CD4-positive, alpha-beta memory T cell (primary cell): ENCODE results near the gene PTPN11. TPM values are rescaled to one million over a fixed set of nuclear protein-coding genes. Genes with fewer than 3 reads are reported as not detected.

Experiments
- CTCF ChIA-PET: fragments of 350-600 bp; sonication (Branson Sonifier 250); formaldehyde crosslinking; loops from one replicate; lab custom pipeline; 2021; ENCODE audit warnings: inconsistent platforms; ENCODE audit not compliant: partially characterized antibody; lab: Charles Lee
- POLR2A ChIA-PET: fragments of 350-600 bp; sonication (Branson Sonifier 250); formaldehyde crosslinking; loops from one replicate; lab custom pipeline; 2021; ENCODE audit not compliant: partially characterized antibody; lab: Charles Lee
- DNase-seq, 5 donors: peaks; one replicate each; pipeline versions ENCODE4 v3.0.0 to v3.0.0-alpha.2; 2020 to 2022; ENCODE audit warnings: mixed read lengths in 1 of 5
- H3K27ac ChIP-seq: one replicate; pipeline ENCODE4 v1.7.0; 2013; ENCODE audit warnings: low read depth, low read length
- H3K27me3 ChIP-seq: 2 replicates; pipeline ENCODE4 v1.7.0; 2013; ENCODE audit warnings: mild to moderate bottlenecking, low read length, moderate library complexity; ENCODE audit not compliant: insufficient read depth
- H3K36me3 ChIP-seq: 2 replicates; pipeline ENCODE4 v1.7.0; 2013; ENCODE audit warnings: mild to moderate bottlenecking, low read length, moderate library complexity; ENCODE audit not compliant: insufficient read depth
- H3K4me1 ChIP-seq: 2 replicates; pipeline ENCODE4 v1.7.0; 2013; ENCODE audit warnings: mild to moderate bottlenecking, low read length, moderate library complexity; ENCODE audit not compliant: insufficient read depth
- H3K4me3 ChIP-seq, 2 donors: one replicate each; pipeline ENCODE4 v1.7.0; 2013; ENCODE audit warnings: low read length in 2 of 2, mild to moderate bottlenecking in 1 of 2
- H3K9me3 ChIP-seq, 2 donors: one replicate each; pipeline ENCODE4 v1.7.0; 2013; ENCODE audit warnings: low read length in 2 of 2, control low read depth in 1 of 2; ENCODE audit not compliant: control insufficient read depth in 1 of 2
- H3K27ac Mint-ChIP-seq, 7 donors: one replicate each; pipeline ENCODE4 v1.8.0; 2020 to 2021; ENCODE audit warnings: mixed read lengths in 7 of 7, mild to moderate bottlenecking in 6 of 7, inconsistent platforms in 3 of 7, moderate library complexity in 3 of 7
- H3K27me3 Mint-ChIP-seq, 2 donors: one replicate each; pipeline ENCODE4 v1.8.0; 2020 to 2021; ENCODE audit warnings: mixed read lengths in 2 of 2
- H3K36me3 Mint-ChIP-seq, 2 donors: one replicate each; pipeline ENCODE4 v1.8.0; 2020 to 2021; ENCODE audit warnings: mixed read lengths in 2 of 2, inconsistent platforms in 1 of 2, mild to moderate bottlenecking in 1 of 2
- H3K4me1 Mint-ChIP-seq, 4 donors: one replicate each; pipeline ENCODE4 v1.8.0; 2020 to 2021; ENCODE audit warnings: mixed read lengths in 4 of 4, mild to moderate bottlenecking in 1 of 4
- H3K4me3 Mint-ChIP-seq, 8 donors: one replicate each; pipeline ENCODE4 v1.8.0; 2020 to 2021; ENCODE audit warnings: mixed read lengths in 8 of 8, mild to moderate bottlenecking in 7 of 8, moderate library complexity in 6 of 8, inconsistent platforms in 3 of 8
- H3K9me3 Mint-ChIP-seq, 8 donors: one replicate each; pipeline ENCODE4 v1.8.0; 2020 to 2021; ENCODE audit warnings: mixed read lengths in 8 of 8, mild to moderate bottlenecking in 5 of 8, inconsistent platforms in 3 of 8, moderate library complexity in 1 of 8
- intact Hi-C: fragments of 100-400 bp; cut with micrococcal nuclease; formaldehyde crosslinking; loops from one replicate; pipeline ENCODE4 v1.15.1; 2023
- polyA plus RNA-seq, 2 donors: library from polyadenylated mRNA; unstranded; fragments of 300-500 nt; fragmentation: Illumina TruSeq; gene quantifications; one replicate each; pipeline ENCODE4 v1.2.3, GENCODE V29; 2021
- total RNA-seq, 2 experiments: library from RNA; stranded (reverse); gene quantifications; one replicate each; pipeline ENCODE4 v1.2.3, GENCODE V29; 2021

The PTPN11 gene
- total and polyA plus RNA-seq, 4 experiments from 2014 or later, result 45.3 to 72.2 (median 52.4) TPM

DNA sequence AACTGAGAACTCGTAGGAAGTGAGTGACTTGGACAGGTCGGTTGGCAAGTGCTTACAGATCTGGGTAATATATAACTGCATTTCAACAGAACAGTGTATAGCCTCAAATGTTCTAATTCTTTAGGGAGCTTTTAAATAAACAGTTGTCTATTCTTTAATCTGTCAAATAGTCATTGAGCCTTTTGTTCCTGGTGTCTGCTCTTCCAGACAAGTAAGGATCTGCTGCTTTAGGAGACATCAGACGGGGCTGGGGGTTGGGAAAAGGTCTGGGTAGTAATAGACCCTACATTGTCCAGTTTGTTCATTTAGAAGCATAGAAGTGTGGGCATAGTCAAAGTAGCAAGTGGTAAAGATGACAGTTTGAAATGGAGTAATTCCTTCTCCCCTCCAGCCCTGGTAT is 2.0 kb downstream of the PTPN11 start:
- Mint-ChIP-seq H3K27ac (peak overlapping the region in 6 of 7 donors; percentile 21 to 100 (median 68)), H3K4me1 (peaks cover 37 to 63% (median 49%) of the 10 kb centered on the region in 4 donors), H3K36me3 (peaks cover 0 to 15% of the 10 kb centered on the region in 2 donors), H3K27me3 (peaks cover 0 to 3% of the 10 kb centered on the region in 2 donors), H3K9me3 (peaks cover 0 to 2% (median 0%) of the 10 kb centered on the region in 8 donors), H3K4me3 (peak overlapping the region; percentile 53 to 97 (median 64))
- Histone ChIP-seq H3K4me3 (no peak overlapping the region), H3K36me3 (no peaks in the 10 kb centered on the region), H3K27me3 (no peaks in the 10 kb centered on the region), H3K4me1 (peaks cover 63% of the 10 kb centered on the region), H3K9me3 (no peaks in the 10 kb centered on the region), H3K27ac (no peak overlapping the region)
- ChIA-PET POLR2A (no interaction called here), CTCF (interaction anchor here (0.5 kb wide), 1 partner anchor 314 kb away, joined by 3 read pairs; no protein-coding TSS in a partner anchor)
- intact Hi-C loops, result no loop called here
- DNase-seq, result no peak

DNA sequence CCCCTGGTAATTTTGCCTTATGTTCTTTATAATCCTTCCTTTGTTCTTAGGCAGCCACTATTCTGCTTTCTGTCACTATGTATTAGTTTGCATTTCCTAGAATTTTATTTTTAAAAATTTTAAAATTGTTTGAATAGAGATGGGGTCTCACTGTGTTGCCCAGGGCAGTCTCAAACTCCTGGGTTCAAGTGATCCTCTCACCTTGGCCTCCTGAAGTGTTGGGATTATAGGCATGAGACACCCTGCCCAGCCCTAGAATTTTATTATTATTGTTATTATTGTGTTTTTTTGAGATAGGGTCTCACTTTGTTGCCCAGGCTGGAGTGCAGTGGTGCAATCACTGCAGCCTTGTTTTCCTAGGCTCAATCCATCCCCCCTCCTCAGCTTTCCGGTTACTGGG is 2.6 kb downstream of the PTPN11 start:
- peaks cover 0 to 2% (median 0%) of the 10 kb centered on the region in 8 donors for H3K9me3 Mint-ChIP-seq
- H3K4me1 Mint-ChIP-seq, result peaks cover 39 to 67% (median 54%) of the 10 kb centered on the region in 4 donors
- H3K9me3 ChIP-seq, result no peaks in the 10 kb centered on the region
- peak overlapping the region in 5 of 8 donors; percentile 11 to 97 (median 35) for H3K4me3 Mint-ChIP-seq
- POLR2A ChIA-PET, result no interaction called here
- intact Hi-C loops, result no loop called here
- H3K4me1 ChIP-seq, result peaks cover 69% of the 10 kb centered on the region
- peak overlapping the region in 3 of 7 donors; percentile 79 to 100 (median 79) for H3K27ac Mint-ChIP-seq
- CTCF ChIA-PET, result interaction anchor here (0.5 kb wide), 1 partner anchor 314 kb away, joined by 3 read pairs; no protein-coding TSS in a partner anchor
- H3K36me3 Mint-ChIP-seq, result peaks cover 0 to 15% of the 10 kb centered on the region in 2 donors
- no peaks in the 10 kb centered on the region for H3K27me3 ChIP-seq
- no peak for DNase-seq
- peaks cover 0 to 3% of the 10 kb centered on the region in 2 donors for H3K27me3 Mint-ChIP-seq
- H3K4me3 ChIP-seq, result no peak overlapping the region
- H3K36me3 ChIP-seq, result no peaks in the 10 kb centered on the region
- H3K27ac ChIP-seq, result no peak overlapping the region

GRCh38 chr12:112422531-112422930 is 3.8 kb downstream of the PTPN11 start:
- H3K27ac Mint-ChIP-seq, result peak overlapping the region in 2 of 7 donors; percentile 8 to 36
- intact Hi-C loops, result no loop called here

DNA sequence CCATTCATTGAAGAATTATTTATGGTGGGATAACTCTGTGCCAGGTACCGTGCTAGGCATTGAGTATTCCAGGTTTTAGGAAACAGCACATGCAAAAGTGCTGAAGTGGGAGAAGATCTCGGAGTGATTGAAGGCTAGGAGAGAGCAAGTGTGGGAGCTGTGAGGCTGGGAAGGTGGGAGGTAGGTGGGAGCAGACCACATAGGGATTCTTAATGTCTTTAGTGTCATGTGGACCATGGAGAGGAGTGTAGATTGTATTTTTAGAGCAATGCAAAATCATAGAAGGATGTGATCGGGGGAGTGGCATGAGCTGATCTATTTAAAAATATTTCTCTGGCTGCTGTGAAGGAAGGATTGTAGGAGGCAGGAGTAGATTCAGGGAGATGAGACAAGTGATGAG is 5.4 kb downstream of the PTPN11 start:
- no peak overlapping the region for H3K4me3 ChIP-seq
- no peaks in the 10 kb centered on the region for H3K9me3 ChIP-seq
- H3K4me1 ChIP-seq, result peaks cover 59% of the 10 kb centered on the region
- peaks cover 0 to 2% (median 0%) of the 10 kb centered on the region in 8 donors for H3K9me3 Mint-ChIP-seq
- peak overlapping the region in 2 of 8 donors; percentile 7 to 26 for H3K4me3 Mint-ChIP-seq
- peaks cover 41 to 68% (median 51%) of the 10 kb centered on the region in 4 donors for H3K4me1 Mint-ChIP-seq
- no peaks in the 10 kb centered on the region for H3K36me3 ChIP-seq
- ChIA-PET CTCF (interaction anchor here (0.7 kb wide), 1 partner anchor 483 kb away, joined by 4 read pairs; no protein-coding TSS in a partner anchor), POLR2A (no interaction called here)
- DNase-seq, result no peak
- H3K36me3 Mint-ChIP-seq, result peaks cover 0 to 14% of the 10 kb centered on the region in 2 donors
- H3K27ac ChIP-seq, result no peak overlapping the region
- intact Hi-C loops, result no loop called here
- H3K27ac Mint-ChIP-seq, result peak overlapping the region in 3 of 7 donors; percentile 11 to 62 (median 32)
- H3K27me3 ChIP-seq, result no peaks in the 10 kb centered on the region
- no peaks in the 10 kb centered on the region for H3K27me3 Mint-ChIP-seq

More at GRCh38 chr12:112422531-112422930, 3.8 kb downstream of the PTPN11 start:
- Mint-ChIP-seq H3K27me3 (peaks cover 0 to 3% of the 10 kb centered on the region in 2 donors), H3K4me1 (peaks cover 38 to 66% (median 50%) of the 10 kb centered on the region in 4 donors), H3K4me3 (peak overlapping the region in 1 of 8 donors; percentile 23), H3K9me3 (peaks cover 0 to 2% (median 0%) of the 10 kb centered on the region in 8 donors), H3K36me3 (peaks cover 0 to 15% of the 10 kb centered on the region in 2 donors)
- H3K4me3 ChIP-seq, result no peak overlapping the region
- peaks cover 68% of the 10 kb centered on the region for H3K4me1 ChIP-seq
- H3K27me3 ChIP-seq, result no peaks in the 10 kb centered on the region
- no peaks in the 10 kb centered on the region for H3K36me3 ChIP-seq
- no peaks in the 10 kb centered on the region for H3K9me3 ChIP-seq
- ChIA-PET CTCF (no interaction called here), POLR2A (no interaction called here)
- no peak overlapping the region for H3K27ac ChIP-seq
- DNase-seq, result no peak

GRCh38 chr12:112425582-112426382 is 7.0 kb downstream of the PTPN11 start:
- Mint-ChIP-seq H3K9me3 (no peaks in the 10 kb centered on the region), H3K27ac (peak overlapping the region in 2 of 7 donors; percentile 25 to 53), H3K36me3 (peaks cover 0 to 9% of the 10 kb centered on the region in 2 donors)

GRCh38 chr12:112427760-112428159 is 9.0 kb downstream of the PTPN11 start:
- Histone ChIP-seq H3K27me3 (no peaks in the 10 kb centered on the region), H3K36me3 (no peaks in the 10 kb centered on the region), H3K27ac (no peak overlapping the region), H3K4me1 (peaks cover 44% of the 10 kb centered on the region), H3K4me3 (no peak overlapping the region), H3K9me3 (no peaks in the 10 kb centered on the region)
- Mint-ChIP-seq H3K4me3 (peak overlapping the region in 1 of 8 donors; percentile 11), H3K36me3 (peaks cover 4 to 14% of the 10 kb centered on the region in 2 donors), H3K4me1 (peaks cover 33 to 53% (median 41%) of the 10 kb centered on the region in 4 donors), H3K27ac (no peak overlapping the region), H3K9me3 (no peaks in the 10 kb centered on the region), H3K27me3 (no peaks in the 10 kb centered on the region)
- ChIA-PET POLR2A (no interaction called here), CTCF (interaction anchor here (1.2 to 1.7 kb wide), 2 partner anchors 16 to 20 kb away, joined by 5 read pairs; no protein-coding TSS in a partner anchor)
- DNase-seq, result no peak
- intact Hi-C loops, result no loop called here

More at GRCh38 chr12:112425582-112426382, 7.0 kb downstream of the PTPN11 start:
- no peak for DNase-seq
- H3K4me3 Mint-ChIP-seq, result peak overlapping the region in 1 of 8 donors; percentile 17
- intact Hi-C loops, result no loop called here
- no peak overlapping the region for H3K4me3 ChIP-seq
- H3K4me1 ChIP-seq, result peaks cover 50% of the 10 kb centered on the region
- H3K27me3 ChIP-seq, result no peaks in the 10 kb centered on the region
- ChIA-PET CTCF (interaction anchor here (1.2 to 1.7 kb wide), 2 partner anchors 9 to 14 kb away, joined by 4 to 5 read pairs; no protein-coding TSS in a partner anchor), POLR2A (interaction anchor here (0.7 kb wide), 1 partner anchor 584 kb away, joined by 3 read pairs; the partner anchor contains the start of gene MAPKAPK5)
- no peaks in the 10 kb centered on the region for H3K27me3 Mint-ChIP-seq
- no peak overlapping the region for H3K27ac ChIP-seq
- no peaks in the 10 kb centered on the region for H3K9me3 ChIP-seq
- no peaks in the 10 kb centered on the region for H3K36me3 ChIP-seq
- H3K4me1 Mint-ChIP-seq, result peaks cover 33 to 56% (median 42%) of the 10 kb centered on the region in 4 donors

GRCh38 chr12:112430929-112431328 is 12.2 kb downstream of the PTPN11 start:
- intact Hi-C loops, result no loop called here
- Mint-ChIP-seq H3K27ac (peak overlapping the region in 6 of 7 donors; percentile 8 to 87 (median 48)), H3K9me3 (no peaks in the 10 kb centered on the region)

More at GRCh38 chr12:112430929-112431328, 12.2 kb downstream of the PTPN11 start:
- no peak overlapping the region for H3K27ac ChIP-seq
- Mint-ChIP-seq H3K36me3 (peaks cover 4 to 9% of the 10 kb centered on the region in 2 donors), H3K4me1 (peaks cover 23 to 43% (median 34%) of the 10 kb centered on the region in 4 donors), H3K27me3 (no peaks in the 10 kb centered on the region), H3K4me3 (peak overlapping the region in 5 of 8 donors; percentile 17 to 59 (median 32))
- no peak overlapping the region for H3K4me3 ChIP-seq
- H3K4me1 ChIP-seq, result peaks cover 23% of the 10 kb centered on the region
- CTCF ChIA-PET, result no interaction called here
- H3K36me3 ChIP-seq, result no peaks in the 10 kb centered on the region
- H3K27me3 ChIP-seq, result no peaks in the 10 kb centered on the region
- no peak for DNase-seq
- no peaks in the 10 kb centered on the region for H3K9me3 ChIP-seq
- POLR2A ChIA-PET, result no interaction called here
